ENCODE measurements around the gene FAM180B.
A peak's percentile ranks its signal among the peaks of the same experiment; 100 is the strongest.
"Not testable (repeated sequence)": the region's sequence is repeated elsewhere in the genome, so short reads cannot be mapped to it uniquely, and the experiment has no call there.

The FAM180B gene, protein sequence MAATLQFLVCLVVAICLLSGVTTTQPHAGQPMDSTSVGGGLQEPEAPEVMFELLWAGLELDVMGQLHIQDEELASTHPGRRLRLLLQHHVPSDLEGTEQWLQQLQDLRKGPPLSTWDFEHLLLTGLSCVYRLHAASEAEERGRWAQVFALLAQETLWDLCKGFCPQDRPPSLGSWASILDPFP

DNA sequence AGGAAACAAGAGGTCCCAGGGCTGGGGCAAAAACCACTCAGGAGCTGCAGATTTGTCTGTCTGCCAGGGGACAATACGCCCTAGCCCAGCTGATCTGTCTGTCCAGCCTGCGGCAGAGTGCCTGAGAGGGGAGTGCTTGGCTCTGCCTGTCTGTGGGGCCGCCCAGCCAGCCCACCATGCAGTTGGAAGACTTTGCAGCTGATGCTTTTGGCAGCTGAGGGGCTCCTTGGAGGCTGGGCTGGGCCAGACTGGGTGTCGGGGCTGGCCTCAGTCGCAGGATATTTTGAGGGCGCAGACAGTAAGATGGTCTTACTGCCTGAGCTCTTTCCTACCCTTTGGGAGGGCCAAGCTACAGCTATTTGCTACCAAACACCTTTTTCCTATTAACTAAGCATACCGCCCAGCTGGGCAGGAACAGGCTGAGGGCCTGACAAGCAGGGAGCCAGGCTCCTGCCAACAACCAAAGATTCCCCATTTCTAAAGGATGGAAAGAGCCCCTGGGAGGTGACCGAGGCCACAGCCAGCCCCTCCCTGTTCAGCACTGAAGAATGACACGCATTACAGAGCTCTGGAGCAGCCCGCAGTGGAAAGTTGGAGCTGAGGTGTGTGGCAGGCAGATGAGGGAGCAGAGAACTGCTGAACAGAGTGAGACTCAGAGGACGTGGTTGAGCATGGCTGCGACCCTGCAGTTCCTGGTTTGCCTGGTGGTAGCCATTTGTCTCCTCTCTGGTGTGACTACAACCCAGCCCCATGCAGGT is at the start of gene FAM180B:
TSS of gene FAM180B (plus strand) at position 581 of the 758 bp plus-strand sequence. CDS start at position 672, 91 bp downstream.
- no peak for DNase-seq

DNA sequence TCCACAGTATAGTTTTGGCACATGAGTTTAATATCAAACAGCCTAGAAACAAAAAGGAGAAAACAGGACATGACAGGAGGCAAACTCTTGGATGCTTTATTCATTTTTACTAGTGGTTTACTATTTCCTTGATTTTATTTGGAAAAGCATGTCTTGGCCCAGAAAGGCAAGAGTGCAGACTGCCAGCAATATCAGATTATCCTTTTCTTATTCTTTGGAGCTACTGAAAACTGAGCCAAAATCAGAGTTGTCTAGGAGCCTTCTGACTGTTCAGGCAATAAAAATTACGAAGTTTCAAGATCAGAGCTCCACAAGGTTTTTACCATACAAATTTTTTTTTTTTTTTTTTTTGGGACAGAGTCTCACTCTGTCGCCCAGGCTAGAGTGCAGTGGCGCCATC is 49.6 kb upstream of the FAM180B start:
- no peak for DNase-seq

DNA sequence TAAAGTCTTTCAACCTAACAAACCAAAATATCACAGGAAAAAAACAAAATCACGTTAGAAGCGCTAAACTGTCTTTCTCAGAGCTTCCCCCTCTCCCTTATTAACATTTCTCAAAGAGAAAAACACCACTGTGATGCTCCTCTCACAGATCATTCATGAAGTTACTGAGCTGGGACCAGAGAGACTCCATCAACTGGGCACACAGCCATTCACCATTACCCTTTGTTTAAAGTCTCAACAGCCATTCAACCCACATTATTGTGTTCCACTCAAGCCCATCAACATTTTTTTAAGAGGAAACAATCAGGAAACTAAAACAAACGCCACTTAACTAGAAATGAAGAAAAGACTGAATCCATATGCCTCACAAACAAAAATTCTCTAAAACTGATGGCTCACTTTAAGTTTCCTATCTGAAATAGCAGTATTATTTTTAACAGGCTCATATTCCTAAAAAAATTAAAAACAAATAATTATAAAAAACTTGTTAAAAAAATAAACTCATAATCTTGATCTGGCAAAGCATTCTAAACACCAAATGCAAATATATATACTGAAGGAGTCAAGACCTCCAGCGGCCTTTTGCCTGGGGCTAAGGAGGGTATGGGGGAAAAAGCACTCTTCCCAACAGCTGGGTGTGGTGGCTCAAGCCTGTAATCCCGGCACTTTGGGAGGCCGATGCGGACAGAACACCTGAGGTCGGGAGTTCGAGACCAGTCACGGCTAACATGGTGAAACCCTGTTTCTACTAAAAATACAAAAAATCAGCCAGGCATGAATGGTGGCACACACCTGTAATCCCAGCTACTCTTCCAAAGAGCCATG is 47.5 kb upstream of the FAM180B start:
- no peak for DNase-seq

DNA sequence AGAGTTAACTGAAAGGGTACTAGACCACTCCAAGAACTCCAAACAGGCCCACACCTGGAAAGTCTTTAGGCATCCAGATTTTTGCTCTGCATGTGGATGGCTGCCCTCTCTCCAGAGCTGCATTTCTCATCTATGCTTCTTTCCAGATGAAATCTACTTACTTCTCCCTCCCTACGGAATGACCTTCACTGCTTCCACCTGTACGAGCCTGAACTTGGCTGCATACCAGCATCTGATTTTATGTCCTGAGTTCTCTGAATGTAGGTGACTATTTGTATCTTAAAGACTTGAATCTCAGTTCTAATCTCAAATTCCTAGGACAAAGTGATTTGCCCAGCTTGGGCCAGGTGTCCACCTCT is 46.8 kb upstream of the FAM180B start:
- DNase-seq: no peak

DNA sequence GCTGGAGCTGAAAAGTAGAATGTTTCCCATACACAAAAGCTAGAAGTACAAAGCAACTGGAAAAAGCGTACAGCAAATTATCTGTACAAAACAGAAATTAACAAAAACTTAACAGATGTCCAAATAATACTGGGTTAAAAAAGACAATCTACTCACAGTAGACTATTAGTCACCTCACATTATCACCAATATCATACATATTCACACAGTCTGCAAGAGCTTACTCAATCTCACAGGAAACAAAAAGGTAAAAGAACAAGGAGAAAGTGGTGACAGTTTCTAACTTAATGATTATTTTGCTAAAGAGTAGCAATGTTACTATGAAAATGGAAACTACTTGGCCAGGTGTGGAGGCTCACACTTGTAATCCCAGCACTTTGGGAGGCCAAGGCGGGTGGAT is 45.4 kb upstream of the FAM180B start:
- DNase-seq: no peak

DNA sequence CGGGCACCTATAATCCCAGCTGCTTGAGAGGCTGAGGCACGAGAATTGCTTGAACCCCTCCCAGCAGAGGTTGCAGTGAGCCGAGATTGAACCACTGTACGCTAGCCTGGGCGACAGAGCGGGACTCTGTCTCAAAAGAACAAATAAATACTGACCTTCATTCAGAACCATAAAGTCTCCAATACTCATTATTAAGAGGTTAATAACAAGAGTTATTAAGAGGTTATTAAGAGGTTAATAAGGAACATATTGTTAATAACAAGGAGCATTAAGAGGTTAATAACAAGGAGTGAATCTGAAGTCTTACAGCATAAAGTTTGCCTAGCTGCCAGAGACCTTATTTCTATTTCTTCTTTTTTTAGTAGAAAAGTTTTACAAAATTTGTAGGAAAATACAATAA is 41.2 kb upstream of the FAM180B start:
- DNase-seq: no peak

DNA sequence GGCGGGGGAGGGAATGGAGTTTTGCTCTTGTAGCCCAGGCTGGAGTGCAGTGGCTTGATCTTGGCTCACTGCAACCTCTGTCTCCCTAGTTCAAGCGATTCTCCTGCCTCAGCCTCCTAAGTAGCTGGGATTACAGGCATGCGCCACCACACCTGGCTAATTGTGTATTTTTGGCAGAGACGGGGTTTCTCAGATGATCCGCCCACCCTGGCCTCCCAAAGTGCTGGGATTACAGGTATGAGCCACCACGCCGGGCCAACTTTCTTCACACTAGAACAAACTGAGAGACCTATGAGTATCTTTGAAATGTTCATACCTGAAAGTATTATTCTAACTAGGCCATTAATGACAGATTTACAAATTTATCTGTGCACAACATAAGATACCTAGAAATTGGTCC is 40.2 kb upstream of the FAM180B start:
- not testable (repeated sequence) for DNase-seq

DNA sequence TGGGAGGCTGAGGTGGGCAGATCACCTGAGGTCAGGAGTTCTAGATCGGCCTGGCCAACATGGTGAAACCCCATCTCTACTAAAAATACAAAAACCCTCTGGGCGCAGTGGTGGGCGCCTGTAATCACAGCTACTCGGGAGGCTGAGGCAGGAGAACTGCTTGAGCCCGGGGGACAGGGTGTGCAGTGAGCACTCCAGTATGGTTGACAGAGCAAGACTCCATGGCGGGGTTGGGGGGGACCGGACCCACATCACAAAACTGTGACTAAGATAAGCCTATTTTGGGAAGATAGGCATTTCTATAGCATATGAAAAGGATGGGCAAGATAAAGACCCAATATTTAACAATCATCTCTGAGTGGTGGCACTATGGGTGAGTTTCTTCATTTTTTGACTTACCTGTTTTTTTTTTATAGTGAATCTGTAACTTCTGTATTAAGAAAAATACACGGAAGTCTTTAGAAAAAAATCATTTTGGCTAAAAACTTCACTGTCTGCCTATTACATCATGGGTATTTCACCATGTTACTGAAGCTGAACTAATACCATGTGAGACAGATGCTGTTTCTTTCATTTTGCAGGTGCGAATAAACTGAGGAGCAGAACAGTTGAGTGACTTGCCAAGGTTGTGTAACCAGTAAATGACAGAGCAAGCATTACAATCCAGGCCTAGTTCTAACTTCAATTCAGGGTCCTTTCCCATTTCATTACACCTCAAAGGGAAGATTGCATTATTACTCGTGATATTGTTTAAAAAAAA is 36.0 kb upstream of the FAM180B start:
- DNase-seq: no peak

DNA sequence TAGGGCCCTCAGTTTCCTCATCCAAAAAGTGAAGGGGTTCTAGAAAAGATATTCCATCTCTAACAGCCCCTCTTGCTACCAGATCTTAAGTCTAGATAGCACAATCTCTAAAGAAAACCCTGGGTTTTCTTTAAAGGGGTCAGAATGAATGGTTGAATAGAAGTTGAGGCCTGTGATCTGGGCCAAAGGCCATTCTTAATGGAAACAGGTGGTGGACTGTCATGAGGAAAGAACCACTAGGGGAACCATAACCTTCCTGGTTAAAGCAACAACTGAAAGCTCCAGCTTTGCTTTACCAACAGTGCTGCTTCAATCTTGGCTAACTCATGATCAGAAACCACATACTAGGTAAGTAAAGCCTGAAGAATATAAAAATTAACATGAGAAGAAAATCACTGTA is 35.4 kb upstream of the FAM180B start:
- DNase-seq: no peak

DNA sequence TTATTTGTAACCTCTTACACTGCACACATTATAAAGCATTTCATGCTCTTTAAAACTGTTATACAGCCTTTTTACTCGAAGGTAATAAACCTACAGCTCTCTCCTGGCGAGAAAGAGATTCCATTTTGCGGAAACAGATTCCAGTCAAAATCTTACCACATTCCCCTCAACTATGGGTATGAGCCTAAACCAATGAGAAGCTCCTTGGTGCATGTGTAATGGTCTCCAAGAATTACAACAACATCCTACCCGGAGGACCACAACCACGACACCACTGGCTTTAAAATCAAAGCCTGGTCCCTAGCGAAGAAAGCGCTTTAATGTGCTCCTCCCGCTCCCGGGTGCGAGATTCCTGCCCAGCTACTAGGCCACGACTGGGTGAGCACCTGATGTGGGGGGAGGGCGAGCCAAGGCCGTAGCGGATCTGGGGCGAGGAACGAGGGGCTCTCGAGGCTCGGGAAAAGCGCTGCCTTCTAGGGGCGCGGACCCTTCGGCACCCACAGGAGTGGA is 34.4 kb upstream of the FAM180B start:
- DNase-seq: no peak

DNA sequence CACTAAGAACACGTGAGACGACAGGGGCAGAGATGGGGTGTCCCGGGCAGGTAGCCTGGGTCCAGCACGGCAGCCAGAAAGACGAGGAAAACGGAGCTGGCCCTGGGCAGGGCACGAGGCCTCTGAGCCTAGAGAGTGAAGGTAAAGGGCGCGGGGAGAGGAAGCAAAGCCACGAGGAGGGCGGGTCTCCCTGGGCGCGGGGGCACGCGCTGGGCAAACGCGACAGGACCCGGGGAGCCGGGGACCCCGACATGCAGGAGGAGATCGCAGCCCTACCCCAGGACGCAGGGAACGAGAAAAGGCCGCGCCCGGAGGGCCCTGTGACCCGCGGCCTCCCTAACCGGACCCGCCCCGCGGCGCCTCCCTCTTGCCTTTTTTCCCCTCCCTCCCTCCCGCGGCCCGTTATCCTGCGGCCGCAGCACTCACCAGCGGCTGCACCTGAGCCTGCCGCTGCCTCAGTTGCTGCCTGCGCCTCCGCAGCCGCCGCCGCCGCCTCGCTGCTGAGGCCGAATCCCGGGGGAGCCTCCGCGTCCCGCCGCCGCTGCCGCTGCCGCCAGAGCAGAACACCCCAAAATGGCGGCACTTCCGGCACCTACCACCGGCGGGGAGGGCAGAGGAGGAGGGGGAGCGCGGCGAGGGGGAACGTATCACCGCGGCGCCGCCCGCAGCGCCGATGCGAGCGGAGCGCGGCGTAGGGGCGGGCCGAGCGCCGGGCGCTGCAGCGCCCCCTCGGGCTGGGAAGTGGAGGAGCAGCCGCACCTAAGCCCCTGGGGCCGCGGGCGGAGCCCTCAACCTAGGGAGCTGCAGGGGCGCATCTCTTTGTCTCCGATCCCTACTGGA is 33.7 kb upstream of the FAM180B start, which contains the start of gene CELF1:
TSS of gene CELF1 (minus strand) at position 567 of the 840 bp plus-strand sequence. CDS start 53,609 bp downstream, outside the sequence.
- DNase-seq: peak; percentile 48

DNA sequence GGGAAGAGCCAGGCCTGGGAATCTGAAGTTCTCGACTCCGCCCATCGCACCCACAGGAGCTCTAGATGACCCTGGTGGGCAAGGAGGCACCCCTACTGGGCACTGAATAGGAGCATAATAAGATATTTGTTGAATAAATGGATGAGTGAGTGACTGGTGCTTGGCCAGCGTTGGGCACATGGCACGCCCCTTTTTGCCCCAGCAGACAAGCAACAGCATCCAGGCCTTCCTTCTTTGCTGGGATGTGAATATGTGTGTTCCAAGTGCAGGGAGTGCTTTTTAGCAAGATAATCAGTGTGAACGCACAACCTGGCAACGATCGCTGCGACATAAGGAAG is 33.1 kb upstream of the FAM180B start:
- no peak for DNase-seq

DNA sequence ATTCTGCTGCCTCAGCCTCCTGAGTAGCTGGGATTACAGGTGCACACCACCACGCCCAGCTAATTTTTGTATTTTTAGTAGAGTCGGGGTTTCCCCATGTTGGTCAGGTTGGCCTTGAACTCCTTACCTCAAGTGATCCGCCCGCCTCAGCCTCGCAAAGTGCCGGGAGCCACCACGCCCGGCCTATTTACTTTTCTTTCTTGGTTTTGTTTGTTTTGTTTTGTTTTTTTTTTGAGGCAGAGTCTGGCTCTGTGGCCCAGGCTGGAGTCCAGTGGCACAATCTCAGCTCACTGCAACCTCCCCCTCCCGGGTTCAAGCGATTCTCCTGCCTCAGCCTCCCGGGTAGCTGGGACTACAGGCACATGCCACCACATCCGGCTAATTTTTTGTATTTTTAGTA is 29.5 kb upstream of the FAM180B start:
- not testable (repeated sequence) for DNase-seq

DNA sequence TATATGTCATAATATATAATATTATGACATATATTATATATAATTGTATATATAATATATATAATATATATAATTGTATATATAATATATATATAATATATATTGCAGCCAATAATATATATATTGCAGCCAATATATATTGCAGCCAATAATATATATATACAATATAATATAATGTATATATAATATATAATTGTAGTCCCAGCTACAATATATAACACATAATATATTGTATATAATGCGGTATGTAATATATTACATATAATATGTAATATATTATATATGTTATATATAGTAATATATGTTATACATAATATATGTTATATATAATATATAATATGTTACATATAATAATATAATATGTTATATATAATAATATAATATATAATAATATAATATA is 27.8 kb upstream of the FAM180B start:
- DNase-seq: no peak

DNA sequence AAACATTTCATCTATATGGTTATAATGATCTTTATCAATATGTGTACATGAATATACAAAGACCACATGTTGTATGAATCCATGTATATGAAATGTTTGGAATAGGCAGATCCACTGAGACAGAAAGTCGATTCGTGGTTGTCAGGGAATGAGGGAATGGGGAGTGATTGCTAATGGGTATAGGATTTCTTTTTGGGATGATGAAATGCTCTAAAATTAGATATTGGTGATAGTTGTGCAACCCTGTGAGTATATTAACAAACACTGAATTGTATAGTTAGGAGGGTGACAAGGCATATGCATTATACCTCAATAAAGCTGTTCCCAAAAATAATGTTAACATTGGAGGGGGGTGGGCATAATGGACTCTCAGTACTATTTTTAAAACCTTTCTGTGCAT is 26.1 kb upstream of the FAM180B start:
- DNase-seq: no peak

DNA sequence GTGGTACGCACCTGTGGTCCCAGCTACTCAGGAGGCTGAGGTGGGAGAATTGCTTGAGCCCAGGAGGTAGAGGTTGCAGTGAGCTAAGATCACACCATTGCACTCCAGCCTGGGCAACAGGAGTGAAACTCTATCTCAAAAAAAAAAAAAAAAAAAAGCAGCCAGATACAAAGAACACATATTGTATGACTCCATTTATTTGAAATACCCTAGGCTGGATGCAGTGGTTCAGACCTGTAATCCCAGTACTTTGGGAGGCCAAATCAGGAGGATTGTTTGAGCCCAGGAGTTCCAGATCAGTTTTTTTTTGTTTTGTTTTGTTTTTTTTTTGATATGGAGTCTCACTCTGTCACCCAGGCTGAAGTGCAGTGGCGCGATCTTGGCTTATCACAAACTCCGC is 24.1 kb upstream of the FAM180B start:
- not testable (repeated sequence) for DNase-seq

DNA sequence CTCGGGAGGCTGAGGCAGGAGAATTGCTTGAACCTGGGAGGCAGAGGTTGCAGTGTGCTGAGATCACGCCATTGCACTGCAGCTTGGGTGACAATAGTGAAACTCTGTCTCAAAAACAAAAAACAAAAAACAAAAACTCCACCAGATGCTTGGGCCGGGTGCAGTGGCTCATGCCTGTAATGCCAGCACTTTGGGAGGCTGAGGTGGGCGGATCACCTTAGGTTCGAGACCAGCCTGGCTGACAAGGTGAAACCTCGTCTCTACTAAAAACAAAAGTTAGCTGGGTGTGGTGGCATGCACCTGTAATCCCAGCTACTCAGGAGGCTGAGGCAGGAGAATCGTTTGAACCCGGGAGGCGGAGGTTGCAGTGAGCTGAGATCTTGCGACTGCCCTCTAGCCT is 22.1 kb upstream of the FAM180B start:
- DNase-seq: not testable (repeated sequence)

DNA sequence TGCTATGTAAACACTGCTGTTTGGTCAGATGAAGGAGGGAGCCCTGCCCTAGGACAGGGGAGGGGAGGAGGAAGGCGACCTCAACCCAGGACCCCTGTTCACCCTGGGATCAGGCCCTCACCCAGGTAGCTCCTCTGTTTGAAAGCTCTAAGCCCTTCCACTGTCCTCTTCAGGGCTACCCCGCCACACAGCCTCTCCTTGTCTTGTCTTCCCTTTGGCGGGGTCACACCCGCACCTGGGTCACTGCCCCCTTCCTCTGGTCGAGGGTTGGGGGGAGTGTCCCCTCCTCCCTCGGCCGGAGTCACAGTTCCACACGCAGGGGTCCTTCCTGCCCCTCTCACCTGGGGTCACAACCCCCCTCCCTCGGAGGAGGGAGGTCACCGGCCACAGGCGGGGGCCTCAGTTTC is 21.5 kb upstream of the FAM180B start:
- DNase-seq: no peak

DNA sequence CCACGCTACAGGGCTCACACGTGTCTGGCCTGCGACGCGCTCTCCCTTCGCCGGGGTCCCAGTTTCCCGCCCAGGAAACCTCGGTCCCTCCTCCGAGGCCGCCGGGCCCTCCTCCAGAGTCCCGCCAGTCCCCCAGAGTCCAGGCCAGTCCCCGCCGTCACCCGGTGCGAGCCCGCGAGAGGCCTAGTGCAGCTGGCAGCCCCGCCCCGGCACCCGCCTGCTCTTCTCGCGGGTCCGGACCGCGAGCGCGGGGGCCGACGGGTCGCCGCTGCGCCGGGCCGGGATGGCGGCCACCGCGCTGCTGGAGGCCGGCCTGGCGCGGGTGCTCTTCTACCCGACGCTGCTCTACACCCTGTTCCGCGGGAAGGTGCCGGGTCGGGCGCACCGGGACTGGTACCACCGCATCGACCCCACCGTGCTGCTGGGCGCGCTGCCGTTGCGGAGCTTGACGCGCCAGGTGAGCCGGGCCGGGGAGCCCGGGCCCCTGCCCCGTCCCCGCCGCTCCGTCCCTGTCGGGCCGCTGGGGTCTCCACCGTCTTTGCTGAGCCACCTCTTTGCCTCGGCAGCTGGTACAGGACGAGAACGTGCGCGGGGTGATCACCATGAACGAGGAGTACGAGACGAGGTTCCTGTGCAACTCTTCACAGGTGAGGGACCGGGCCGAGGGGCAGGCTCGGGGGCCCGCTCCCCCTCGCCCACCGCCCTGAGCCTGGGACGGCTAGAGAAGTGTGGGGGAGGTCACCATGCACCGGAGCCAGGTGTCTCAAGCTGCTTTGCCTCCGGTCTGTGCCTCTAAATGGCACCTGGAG is 20.9 kb upstream of the FAM180B start, which contains the start of gene PTPMT1:
TSS of gene PTPMT1 (plus strand) at position 260 of the 809 bp plus-strand sequence. CDS start at position 284, 24 bp downstream.
- DNase-seq: no peak

DNA sequence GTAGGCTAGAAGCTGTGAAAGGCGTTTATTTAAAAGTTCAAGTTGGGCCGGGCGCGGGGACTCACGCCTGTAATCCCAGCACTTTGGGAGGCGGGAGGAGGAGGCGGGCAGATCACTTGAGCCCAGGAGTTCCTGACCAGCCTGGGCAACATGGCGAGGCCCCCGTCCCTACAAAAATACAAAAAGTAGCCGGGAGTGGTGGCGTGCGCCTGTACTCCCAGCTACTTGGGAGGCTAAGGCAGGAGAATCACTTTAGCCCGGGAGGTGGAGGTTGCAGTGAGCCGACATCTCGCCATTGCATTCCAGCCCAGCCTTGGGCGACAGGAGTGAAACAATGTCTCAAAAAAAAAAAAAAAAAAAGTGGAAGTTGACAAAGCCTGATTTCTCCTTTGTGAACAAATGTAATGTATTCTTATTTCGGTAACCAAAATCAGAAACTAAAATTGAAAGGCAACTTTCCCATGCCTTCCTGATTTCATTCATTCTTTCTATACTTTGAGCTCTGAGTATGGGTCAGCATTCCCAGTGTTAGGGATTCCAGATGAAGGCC is 20.3 kb upstream of the FAM180B start:
- no peak for DNase-seq

DNA sequence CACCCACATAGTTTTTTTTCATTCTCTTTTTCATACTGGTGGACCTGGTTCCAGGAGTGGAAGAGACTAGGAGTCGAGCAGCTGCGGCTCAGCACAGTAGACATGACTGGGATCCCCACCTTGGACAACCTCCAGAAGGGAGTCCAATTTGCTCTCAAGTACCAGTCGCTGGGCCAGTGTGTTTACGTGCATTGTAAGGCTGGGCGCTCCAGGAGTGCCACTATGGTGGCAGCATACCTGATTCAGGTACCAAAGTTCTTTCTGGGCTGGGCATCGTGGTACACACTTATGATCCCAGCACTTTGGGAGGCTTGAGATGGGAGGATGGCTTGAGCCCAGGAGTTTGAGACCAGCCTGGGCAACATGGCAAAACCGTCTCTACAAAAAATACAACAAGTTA is 16.8 kb upstream of the FAM180B start:
- DNase-seq: no peak
